ENCODE results near the gene TRAPPC8.

DNA sequence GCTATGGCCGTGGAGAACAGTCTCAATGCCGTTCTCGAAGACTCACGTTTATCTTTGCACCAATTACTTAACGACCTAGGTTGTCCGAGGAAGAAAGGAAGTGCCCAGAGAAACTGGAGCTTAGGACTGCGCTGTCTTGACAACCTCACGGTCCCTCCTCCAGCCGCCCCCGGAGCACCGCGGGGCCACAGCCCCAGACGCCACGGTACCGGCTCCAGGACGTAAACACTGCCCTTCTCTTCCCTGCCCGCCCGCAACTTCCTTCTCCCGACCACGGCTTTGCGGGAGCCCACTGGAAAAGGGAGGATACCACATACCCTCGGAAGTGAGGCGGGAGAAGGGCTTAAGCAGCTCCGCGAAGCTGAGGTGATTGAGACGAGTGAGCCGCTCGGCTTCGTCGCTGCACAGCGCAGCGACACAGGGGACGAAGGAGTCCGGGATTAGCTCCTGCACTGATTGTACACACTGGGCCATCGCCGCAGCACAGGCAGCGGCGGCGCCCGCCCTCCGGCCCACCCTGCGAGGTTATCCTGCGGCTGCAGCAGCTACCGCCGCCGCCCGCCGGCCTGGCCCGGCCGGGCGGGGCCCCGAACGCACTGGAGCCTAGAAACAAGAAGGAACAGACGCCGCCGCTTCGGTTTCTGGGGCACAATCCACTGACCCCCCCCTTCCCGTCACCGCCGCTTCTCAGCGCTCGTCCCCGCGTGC, 483 bp downstream of the TRAPPC8 start:
- TF ChIP-seq TARDBP (IDR thresholded peaks at IDR 0.05) (no peak), FOXM1 (IDR thresholded peaks at IDR 0.05; ENCODE audit: borderline replicate concordance) (no peak)

All from HEK293T (cell line).